Caco-2 (cell line): ENCODE data around the gene PSMC3. TPM values are rescaled to one million over a fixed set of nuclear protein-coding genes. Genes with fewer than 3 reads are reported as not detected.

Experiments used
- BruUV-seq: library from RNA; stranded (reverse); fragments of 400-500 nt; replicated peaks from 2 replicates; lab custom pipeline; 2021; lab: Mats Ljungman, UMichigan
- CTCF ChIA-PET: fragments of 300-600 bp; sonication (Branson Sonifier 250); formaldehyde crosslinking; loops from one replicate; lab custom pipeline; 2022; ENCODE audit warnings: antibody characterized with exemption; lab: Charles Lee
- POLR2A ChIA-PET: fragments of 300-600 bp; sonication (Branson Sonifier 250); formaldehyde crosslinking; loops from one replicate; lab custom pipeline; 2022; ENCODE audit warnings: antibody characterized with exemption; lab: Charles Lee
- DNase-seq, 2 experiments: peaks; one replicate each; pipeline versions ENCODE4 v3.0.0 to v3.0.0-alpha.2; 2020 to 2022
- H3K27me3 ChIP-seq: replicated peaks from 2 replicates; pipeline ENCODE4 v1.6.0; 2011; ENCODE audit warnings: low read length; ENCODE audit not compliant: control insufficient read depth, insufficient read depth
- H3K36me3 ChIP-seq: 2 replicates; pipeline ENCODE4 v1.5.1; 2011; ENCODE audit warnings: low read length; ENCODE audit not compliant: control insufficient read depth, insufficient read depth
- H3K4me1 ChIP-seq: fragments of 250-450 bp; sonication (Bioruptor Pico); 2 replicates; pipeline ENCODE4 v1.5.1; 2020; ENCODE audit warnings: mild to moderate bottlenecking
- H3K4me3 ChIP-seq: 2 replicates; pipeline ENCODE4 v1.5.1; 2011; ENCODE audit warnings: low read depth, mild to moderate bottlenecking, control low read depth, low read length
- H3K9me3 ChIP-seq: fragments of 250-450 bp; sonication (Bioruptor Pico); 2 replicates; pipeline ENCODE4 v1.5.1; 2020; ENCODE audit warnings: mild to moderate bottlenecking, moderate library complexity
- H3K27ac Mint-ChIP-seq: one replicate; pipeline ENCODE4 v1.8.0; 2022; ENCODE audit warnings: mixed read lengths; ENCODE audit not compliant: unreplicated experiment
- H3K27me3 Mint-ChIP-seq: one replicate; pipeline ENCODE4 v1.8.0; 2022; ENCODE audit warnings: mixed read lengths; ENCODE audit not compliant: insufficient read depth, unreplicated experiment
- H3K36me3 Mint-ChIP-seq: one replicate; pipeline ENCODE4 v1.8.0; 2022; ENCODE audit warnings: mild to moderate bottlenecking, mixed read lengths; ENCODE audit not compliant: insufficient read depth, unreplicated experiment
- H3K4me1 Mint-ChIP-seq: one replicate; pipeline ENCODE4 v1.8.0; 2022; ENCODE audit warnings: low read depth, mixed read lengths; ENCODE audit not compliant: unreplicated experiment
- H3K4me3 Mint-ChIP-seq: one replicate; pipeline ENCODE4 v1.8.0; 2022; ENCODE audit warnings: mild to moderate bottlenecking, moderate library complexity, mixed read lengths; ENCODE audit not compliant: unreplicated experiment
- H3K9me3 Mint-ChIP-seq: one replicate; pipeline ENCODE4 v1.8.0; 2022; ENCODE audit warnings: mixed read lengths; ENCODE audit not compliant: unreplicated experiment
- intact Hi-C: fragments of 100-400 bp; cut with micrococcal nuclease; formaldehyde crosslinking; loops from one replicate; pipeline ENCODE4 v1.10.0; 2022; ENCODE audit not compliant: unreplicated experiment
- total RNA-seq: library from RNA; stranded (reverse); gene quantifications from 2 replicates; pipeline ENCODE4 v1.2.3, GENCODE V29; 2022
- TF ChIP-seq, protein P1 (sequence below), 2 experiments: fragments of 200-600 bp in 1 of 2; IDR thresholded peaks; 1 replicate in 1 of 2; 2 replicates in 1 of 2; pipeline versions ENCODE4 v1.5.1 to v1.8.0; 2011 to 2022; ENCODE audit warnings: antibody characterized with exemption in 1 of 2, control low read depth in 1 of 2, inconsistent platforms in 1 of 2, low read depth in 1 of 2, low read length in 1 of 2, mild to moderate bottlenecking in 1 of 2, moderate library complexity in 1 of 2; ENCODE audit not compliant: insufficient read depth in 1 of 2, severe bottlenecking in 1 of 2, unreplicated experiment in 1 of 2

Gene PSMC3
- total RNA-seq, 1 experiment from 2014 or later: 196 TPM

DNA sequence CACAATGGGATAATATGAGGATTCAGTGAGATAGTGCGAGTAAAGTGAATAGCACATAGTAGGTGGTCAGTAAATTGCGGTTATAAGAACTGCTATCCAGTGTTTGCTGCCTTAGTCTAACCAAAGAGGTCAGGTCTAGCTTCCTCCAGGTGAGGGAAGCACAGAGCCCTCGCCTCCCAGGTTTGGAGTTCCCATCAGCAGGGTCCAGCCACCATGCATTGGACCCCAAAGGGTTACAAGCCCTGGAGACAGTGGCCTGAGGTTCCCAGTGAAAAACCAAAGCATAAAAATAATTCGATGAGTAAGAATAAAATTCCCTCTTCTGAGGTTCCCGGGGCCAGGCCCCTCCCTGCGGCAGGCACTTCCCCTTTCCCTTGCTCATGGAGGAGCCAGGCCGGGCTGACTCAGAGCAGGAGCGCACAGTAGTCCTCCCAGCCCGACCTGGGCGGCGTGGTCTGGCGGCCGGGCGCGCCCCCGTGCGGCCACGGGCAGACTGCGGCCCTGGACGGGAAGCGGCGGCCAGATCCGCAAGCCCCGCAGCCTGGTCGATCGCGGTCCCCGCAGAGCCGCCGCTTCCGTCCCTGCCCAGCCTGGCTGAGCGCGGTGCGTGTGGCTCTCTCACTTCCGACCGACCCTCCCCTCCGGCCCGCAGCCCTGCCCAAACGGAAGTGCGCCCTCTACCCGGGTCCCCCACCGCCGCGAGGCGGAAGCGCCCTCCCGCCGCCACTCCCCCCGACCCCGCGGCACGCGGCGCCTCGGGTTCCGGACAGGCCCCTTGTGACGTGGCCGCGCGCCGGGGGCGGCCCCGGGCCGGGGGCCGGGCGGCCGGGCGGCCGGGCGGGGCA, 18.3 kb downstream of the PSMC3 start, which contains the start of gene SLC39A13:
Gene SLC39A13 (plus strand): TSS at position 845 of the 845 bp plus-strand sequence. CDS start 1,505 bp downstream, outside the sequence.
- H3K4me1 ChIP-seq: peaks cover 9% of the 10 kb centered on the region; the same call in 1 of the 2 replicates
- H3K4me3 ChIP-seq: peak within 1 kb of the TSS; percentile 70
- Mint-ChIP-seq H3K9me3 (no peaks in the 10 kb centered on the region), H3K27ac (peak within 1 kb of the TSS; percentile 82), H3K4me3 (peak within 1 kb of the TSS; percentile 89), H3K4me1 (peaks cover 9% of the 10 kb centered on the region), H3K27me3 (no peaks in the 10 kb centered on the region), H3K36me3 (peaks cover 9% of the 10 kb centered on the region)
- H3K9me3 ChIP-seq: no peaks in the 10 kb centered on the region
- TF ChIP-seq, protein P1, sequence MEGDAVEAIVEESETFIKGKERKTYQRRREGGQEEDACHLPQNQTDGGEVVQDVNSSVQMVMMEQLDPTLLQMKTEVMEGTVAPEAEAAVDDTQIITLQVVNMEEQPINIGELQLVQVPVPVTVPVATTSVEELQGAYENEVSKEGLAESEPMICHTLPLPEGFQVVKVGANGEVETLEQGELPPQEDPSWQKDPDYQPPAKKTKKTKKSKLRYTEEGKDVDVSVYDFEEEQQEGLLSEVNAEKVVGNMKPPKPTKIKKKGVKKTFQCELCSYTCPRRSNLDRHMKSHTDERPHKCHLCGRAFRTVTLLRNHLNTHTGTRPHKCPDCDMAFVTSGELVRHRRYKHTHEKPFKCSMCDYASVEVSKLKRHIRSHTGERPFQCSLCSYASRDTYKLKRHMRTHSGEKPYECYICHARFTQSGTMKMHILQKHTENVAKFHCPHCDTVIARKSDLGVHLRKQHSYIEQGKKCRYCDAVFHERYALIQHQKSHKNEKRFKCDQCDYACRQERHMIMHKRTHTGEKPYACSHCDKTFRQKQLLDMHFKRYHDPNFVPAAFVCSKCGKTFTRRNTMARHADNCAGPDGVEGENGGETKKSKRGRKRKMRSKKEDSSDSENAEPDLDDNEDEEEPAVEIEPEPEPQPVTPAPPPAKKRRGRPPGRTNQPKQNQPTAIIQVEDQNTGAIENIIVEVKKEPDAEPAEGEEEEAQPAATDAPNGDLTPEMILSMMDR (IDR thresholded peaks at IDR 0.05; ENCODE audit: insufficient read depth in 1 of 2, low read depth in 1 of 2, low read length in 1 of 2, severe bottlenecking in 1 of 2, unreplicated experiment in 1 of 2): peak; percentile 60 to 85
- intact Hi-C loops: loop anchor here (1.0 to 5.0 kb wide), 4 partner anchors 18 to 445 kb away; partner anchors contain the start of genes NR1H3 and PSMC3
- ChIA-PET CTCF (interaction anchor here (0.5 to 1.1 kb wide), 6 partner anchors 16 to 145 kb away, joined by 3 to 5 read pairs (median 4); no protein-coding TSS in a partner anchor), POLR2A (interaction anchor here (0.5 to 1.0 kb wide), 6 partner anchors 13 to 145 kb away, joined by 3 to 7 read pairs (median 4); partner anchors contain the start of gene PSMC3)
- no peaks in the 10 kb centered on the region for H3K36me3 ChIP-seq
- DNase-seq: peak; percentile 96 to 98
- BruUV-seq: TSS peak; percentile 88
- H3K27me3 ChIP-seq: no peaks in the 10 kb centered on the region

DNA sequence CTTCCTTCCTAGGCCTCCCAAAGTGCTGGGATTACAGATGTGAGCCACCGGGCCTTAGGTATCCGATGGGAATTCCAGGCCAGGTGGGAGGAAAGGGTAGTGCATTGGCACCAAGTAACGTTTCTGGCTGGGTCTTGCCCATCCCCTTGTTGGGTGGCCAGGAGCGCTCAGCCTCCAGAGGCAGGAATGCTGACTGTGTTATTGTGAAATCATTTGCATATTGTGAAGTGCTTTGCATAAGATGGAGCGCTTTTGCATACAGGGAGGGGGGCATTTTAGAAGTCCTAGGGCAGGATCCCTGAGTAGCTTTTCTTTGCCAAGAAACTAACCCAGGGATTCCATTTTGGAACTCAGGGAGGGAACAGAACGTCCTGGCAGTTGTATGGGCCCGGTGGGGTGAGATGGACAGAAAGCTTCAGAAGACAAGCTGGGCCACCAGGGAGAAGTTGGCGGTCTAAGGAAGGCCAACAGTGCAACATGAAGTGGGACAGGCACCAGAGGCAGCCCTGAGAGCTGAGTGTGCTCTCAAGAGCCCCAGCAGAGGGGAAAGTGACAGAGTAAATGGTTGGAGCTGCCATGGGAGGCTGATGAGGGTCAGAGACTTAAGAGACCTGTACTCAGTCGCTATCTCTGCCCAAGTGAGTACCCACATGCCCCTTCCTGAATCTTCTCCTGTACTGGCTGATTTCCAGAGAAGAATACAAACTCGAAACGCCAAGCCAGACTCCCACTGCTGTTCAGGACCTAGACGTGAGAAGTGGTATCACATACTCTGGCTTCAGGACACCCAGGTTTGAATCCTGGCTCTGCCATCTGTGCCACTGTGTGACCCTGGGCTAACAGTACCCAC, 19.1 kb downstream of the PSMC3 start:
- TF ChIP-seq, protein P1 (IDR thresholded peaks at IDR 0.05; ENCODE audit: insufficient read depth in 1 of 2, low read depth in 1 of 2, low read length in 1 of 2, severe bottlenecking in 1 of 2, unreplicated experiment in 1 of 2): no peak
- CTCF ChIA-PET: interaction anchor here (0.5 to 1.1 kb wide), 6 partner anchors 15 to 146 kb away, joined by 3 to 5 read pairs (median 4); no protein-coding TSS in a partner anchor

More for the DNA sequence above, 19.1 kb downstream of the PSMC3 start:
- H3K36me3 Mint-ChIP-seq: peaks cover 9% of the 10 kb centered on the region
- peaks cover 9% of the 10 kb centered on the region for H3K4me1 Mint-ChIP-seq
- H3K36me3 ChIP-seq: no peaks in the 10 kb centered on the region
- peak overlapping the region; percentile 52 for H3K4me3 ChIP-seq
- H3K9me3 ChIP-seq: no peaks in the 10 kb centered on the region
- peak overlapping the region; percentile 82 for H3K27ac Mint-ChIP-seq
- intact Hi-C loops: loop anchor here (5.0 kb wide), 1 partner anchor 150 kb away; the partner anchor contains the start of gene NR1H3
- H3K27me3 Mint-ChIP-seq: no peaks in the 10 kb centered on the region
- H3K27me3 ChIP-seq: no peaks in the 10 kb centered on the region
- BruUV-seq: no TSS peak
- POLR2A ChIA-PET: interaction anchor here (0.5 to 1.0 kb wide), 4 partner anchors 14 to 168 kb away, joined by 4 to 8 read pairs (median 6); no protein-coding TSS in a partner anchor
- H3K4me1 ChIP-seq: peaks cover 9% of the 10 kb centered on the region; the same call in 1 of the 2 replicates
- peak in 1 of 2 experiments; percentile 40 for DNase-seq
- no peaks in the 10 kb centered on the region for H3K9me3 Mint-ChIP-seq
- H3K4me3 Mint-ChIP-seq: peak overlapping the region; percentile 89
